ENCODE measurements around the gene IFT80. TPM values are rescaled to one million over a fixed set of nuclear protein-coding genes. Genes with fewer than 3 reads are reported as not detected.

The IFT80 gene
- total and polyA plus RNA-seq, 10 of the 15 experiments (the other 5 are each of a cell fraction or from before 2014, with no cell fraction given) = 6.5 to 21.5 (median 14.1) TPM

- H3K9ac ChIP-seq (ENCODE audit: control insufficient read depth, insufficient read depth, low read length) = no peak overlapping the region
- peak; percentile 74 for ATAC-seq
These were observed 8.4 kb downstream of the IFT80 start for GRCh38 chr3:160390565-160391138.

GRCh38 chr3:160384639-160385318, 14.2 kb downstream of the IFT80 start:
- ChIA-PET CTCF (no interaction called here), SMC1A (ENCODE audit: uncharacterized antibody, unreplicated experiment) (no interaction called here), POLR2A (no interaction called here), RAD21 (ENCODE audit: unreplicated experiment) (no interaction called here)
- DNase-seq (ENCODE audit: low read depth, low spot score) (no peak), ATAC-seq (no peak), FAIRE-seq (no peak)
- H3K9ac ChIP-seq (ENCODE audit: control insufficient read depth, insufficient read depth, low read length) = no peak overlapping the region
- no peaks in the 10 kb centered on the region for H3K9me3 ChIP-seq (replicated peaks; ENCODE audit: control insufficient read depth, insufficient read depth, low read length)
- H3K27me3 ChIP-seq (replicated peaks in 1 of 2; ENCODE audit: control insufficient read depth in 2 of 2, insufficient read depth in 2 of 2, low read length in 1 of 2) = no peaks in the 10 kb centered on the region
- no peak overlapping the region for H3K4me3 ChIP-seq
- no peak overlapping the region for H3K27ac ChIP-seq (ENCODE audit: control insufficient read depth, insufficient read depth)
- H4K20me1 ChIP-seq (ENCODE audit: control insufficient read depth, insufficient read depth) = no peaks in the 10 kb centered on the region
- H3K4me2 ChIP-seq (ENCODE audit: control insufficient read depth, insufficient read depth) = no peak overlapping the region
- no peaks in the 10 kb centered on the region for H3K36me3 ChIP-seq (ENCODE audit: control insufficient read depth in 2 of 2, insufficient read depth in 2 of 2, low read length in 1 of 2)
- in situ Hi-C loops (cut with MboI) (no loop called here), intact Hi-C loops (cut with micrococcal nuclease; ENCODE audit: unreplicated experiment) (no loop called here)
- WGBS (ENCODE audit: insufficient coverage, insufficient replicate concordance, low lambda C conversion rate, missing lambda C conversion rate) = 100% methylated on average over 5 of the region's 5 CpGs
- no peak overlapping the region for H2AFZ ChIP-seq (ENCODE audit: control insufficient read depth, low read depth, low read length)
- no peaks in the 10 kb centered on the region for H3K4me1 ChIP-seq (ENCODE audit: control insufficient read depth, insufficient read depth, low read length)
- no TSS peak for BruUV-seq (replicated peaks)
- H3K79me2 ChIP-seq (ENCODE audit: control insufficient read depth, insufficient read depth, low read length) = no peaks in the 10 kb centered on the region; the same call in 1 of the 2 replicates
- TF ChIP-seq USF1 (IDR thresholded peaks at IDR 0.05; ENCODE audit: borderline replicate concordance, extremely low read length, insufficient read depth, low read depth, low read length) (no peak), ELK1 (IDR thresholded peaks at IDR 0.05; ENCODE audit: low read depth, low read length) (no peak), RAD21 (IDR thresholded peaks at IDR 0.05; ENCODE audit: insufficient read depth, low read depth, low read length) (no peak), ZBTB11 (CRISPR knock-in tag; IDR thresholded peaks at IDR 0.05) (no peak)

More at GRCh38 chr3:160390565-160391138, 8.4 kb downstream of the IFT80 start:
- in situ Hi-C loops (cut with MboI) = no loop called here
- POLR2A ChIA-PET = interaction anchor here (1.4 kb wide), 1 partner anchor 11 kb away, joined by 3 read pairs; no protein-coding TSS in a partner anchor
- WGBS (ENCODE audit: insufficient coverage, insufficient replicate concordance, low lambda C conversion rate, missing lambda C conversion rate) = 81% methylated on average over 3 of the region's 3 CpGs
- Histone ChIP-seq H3K4me1 (ENCODE audit: control insufficient read depth, insufficient read depth, low read length) (peaks cover 3% of the 10 kb centered on the region; the same call in 1 of the 2 replicates), H3K4me3 (no peak overlapping the region), H3K79me2 (ENCODE audit: control insufficient read depth, insufficient read depth, low read length) (peaks cover 7% of the 10 kb centered on the region), H3K9me3 (replicated peaks; ENCODE audit: control insufficient read depth, insufficient read depth, low read length) (no peaks in the 10 kb centered on the region), H3K4me2 (ENCODE audit: control insufficient read depth, insufficient read depth) (no peak overlapping the region), H3K36me3 (ENCODE audit: control insufficient read depth in 2 of 2, insufficient read depth in 2 of 2, low read length in 1 of 2) (no peaks in the 10 kb centered on the region), H4K20me1 (ENCODE audit: control insufficient read depth, insufficient read depth) (no peaks in the 10 kb centered on the region), H2AFZ (ENCODE audit: control insufficient read depth, low read depth, low read length) (no peak overlapping the region), H3K27me3 (replicated peaks in 1 of 2; ENCODE audit: control insufficient read depth in 2 of 2, insufficient read depth in 2 of 2, low read length in 1 of 2) (no peaks in the 10 kb centered on the region), H3K27ac (ENCODE audit: control insufficient read depth, insufficient read depth) (no peak overlapping the region)
- RAD21 ChIA-PET (ENCODE audit: unreplicated experiment) = interaction anchor here (1.0 kb wide), 1 partner anchor 12 kb away, joined by 3 read pairs; no protein-coding TSS in a partner anchor
- BruUV-seq (replicated peaks) = no TSS peak
- intact Hi-C loops (cut with micrococcal nuclease; ENCODE audit: unreplicated experiment) = no loop called here
- DNase-seq (ENCODE audit: low read depth, low spot score) (no peak), FAIRE-seq (no peak)
- CTCF ChIA-PET = interaction anchor here (0.6 to 1.6 kb wide), 4 partner anchors 10 to 23 kb away, joined by 3 to 4 read pairs (median 4); no protein-coding TSS in a partner anchor
- SMC1A ChIA-PET (ENCODE audit: uncharacterized antibody, unreplicated experiment) = interaction anchor here (1.2 kb wide), 1 partner anchor 9 kb away, joined by 6 read pairs; no protein-coding TSS in a partner anchor
- no peak for TF ChIP-seq BACH1 (IDR thresholded peaks at IDR 0.05; ENCODE audit: borderline replicate concordance)
- TF ChIP-seq RUNX3 (IDR thresholded peaks at IDR 0.05; ENCODE audit: low read length) = peak; percentile 9; the same call in 1 of the 2 replicates

Measured in GM12878 (cell line).